Stimulated activated naive CD4-positive, alpha-beta T cell (primary cell): ENCODE measurements around the gene LMTK3.

Experiments
- DNase-seq, 6 experiments: peaks; one replicate each; lab custom pipeline; 2025; lab: John Stamatoyannopoulos, UW

LMTK3 gene

GRCh38 chr19:48511800-48512503 is at the start of gene LMTK3:
Gene LMTK3 (minus strand): TSS chr19:48511835. CDS start chr19:48511576, 259 bp downstream.
- DNase-seq: peak; percentile 78 to 90 (median 87)

GRCh38 chr19:48561412-48561811 is 49.8 kb upstream of the LMTK3 start:
- no peak for DNase-seq

- no peak for DNase-seq
Observed at GRCh38 chr19:48560095-48560530, 48.5 kb upstream of the LMTK3 start.

GRCh38 chr19:48558018-48558684 is 46.5 kb upstream of the LMTK3 start:
- no peak for DNase-seq

- DNase-seq: no peak
Observed at GRCh38 chr19:48556825-48557224, 45.2 kb upstream of the LMTK3 start.

GRCh38 chr19:48556163-48556562 is 44.5 kb upstream of the LMTK3 start:
- DNase-seq: no peak

GRCh38 chr19:48554385-48555091 is 42.9 kb upstream of the LMTK3 start:
- DNase-seq: no peak

- DNase-seq: no peak
Observed at GRCh38 chr19:48553676-48554384, 42.2 kb upstream of the LMTK3 start.

- no peak for DNase-seq
Observed at GRCh38 chr19:48552406-48553322, 41.0 kb upstream of the LMTK3 start.

- no peak for DNase-seq
Observed at GRCh38 chr19:48551437-48552302, 40.0 kb upstream of the LMTK3 start, which contains the start of gene SULT2B1. Gene SULT2B1 (plus strand): TSS chr19:48552172. CDS start chr19:48552253, 81 bp downstream.

- no peak for DNase-seq
Observed at GRCh38 chr19:48549380-48549779, 37.7 kb upstream of the LMTK3 start.

GRCh38 chr19:48548253-48548911 is 36.7 kb upstream of the LMTK3 start:
- DNase-seq: no peak

- no peak for DNase-seq
Observed at GRCh38 chr19:48547722-48548121, 36.1 kb upstream of the LMTK3 start.

GRCh38 chr19:48544856-48545750 is 33.5 kb upstream of the LMTK3 start:
- no peak for DNase-seq

GRCh38 chr19:48543121-48543710 is 31.6 kb upstream of the LMTK3 start:
- DNase-seq: no peak

GRCh38 chr19:48541813-48542212 is 30.2 kb upstream of the LMTK3 start:
- DNase-seq: no peak

GRCh38 chr19:48540110-48540509 is 28.5 kb upstream of the LMTK3 start:
- DNase-seq: no peak

GRCh38 chr19:48539503-48540096 is 28.0 kb upstream of the LMTK3 start:
- no peak for DNase-seq
